ENCODE data around the gene HK1.
A peak's percentile ranks its signal among the peaks of the same experiment; 100 is the strongest.
"Not testable (repeated sequence)": the region's sequence is repeated elsewhere in the genome, so short reads cannot be mapped to it uniquely, and the experiment has no call there.

The HK1 gene

DNA sequence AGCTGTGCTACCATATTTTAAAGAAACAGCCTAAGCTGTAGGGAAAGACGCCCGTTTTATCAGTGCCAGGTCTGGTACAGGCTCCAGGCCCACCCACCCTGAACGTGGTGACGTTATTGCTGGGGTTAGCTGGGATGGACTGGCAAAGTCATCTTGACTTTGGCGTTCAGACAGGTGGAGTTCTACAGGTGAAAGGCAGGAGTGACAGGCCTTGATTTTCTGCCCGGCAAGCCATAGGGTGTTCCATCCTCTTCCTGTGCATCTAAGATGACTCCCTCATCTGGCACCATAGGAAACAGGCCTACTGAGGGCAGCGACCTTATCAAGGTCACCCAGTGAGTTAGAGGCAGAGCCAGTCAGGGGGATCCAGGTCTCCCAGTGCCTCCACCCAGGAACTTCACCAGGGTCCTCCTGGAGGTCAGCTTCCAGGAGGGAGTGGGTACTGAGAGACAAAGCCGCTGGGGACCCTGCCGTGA is 41.6 kb downstream of the HK1 start:
- H3K4me3 ChIP-seq (ENCODE audit: low read depth, low read length) = peak overlapping the region; percentile 91
- TF ChIP-seq, protein P1, sequence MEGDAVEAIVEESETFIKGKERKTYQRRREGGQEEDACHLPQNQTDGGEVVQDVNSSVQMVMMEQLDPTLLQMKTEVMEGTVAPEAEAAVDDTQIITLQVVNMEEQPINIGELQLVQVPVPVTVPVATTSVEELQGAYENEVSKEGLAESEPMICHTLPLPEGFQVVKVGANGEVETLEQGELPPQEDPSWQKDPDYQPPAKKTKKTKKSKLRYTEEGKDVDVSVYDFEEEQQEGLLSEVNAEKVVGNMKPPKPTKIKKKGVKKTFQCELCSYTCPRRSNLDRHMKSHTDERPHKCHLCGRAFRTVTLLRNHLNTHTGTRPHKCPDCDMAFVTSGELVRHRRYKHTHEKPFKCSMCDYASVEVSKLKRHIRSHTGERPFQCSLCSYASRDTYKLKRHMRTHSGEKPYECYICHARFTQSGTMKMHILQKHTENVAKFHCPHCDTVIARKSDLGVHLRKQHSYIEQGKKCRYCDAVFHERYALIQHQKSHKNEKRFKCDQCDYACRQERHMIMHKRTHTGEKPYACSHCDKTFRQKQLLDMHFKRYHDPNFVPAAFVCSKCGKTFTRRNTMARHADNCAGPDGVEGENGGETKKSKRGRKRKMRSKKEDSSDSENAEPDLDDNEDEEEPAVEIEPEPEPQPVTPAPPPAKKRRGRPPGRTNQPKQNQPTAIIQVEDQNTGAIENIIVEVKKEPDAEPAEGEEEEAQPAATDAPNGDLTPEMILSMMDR (IDR thresholded peaks at IDR 0.05; ENCODE audit: low read depth, low read length, missing control alignments) = no peak
- DNase-seq (ENCODE audit: low read depth) = no peak

DNA sequence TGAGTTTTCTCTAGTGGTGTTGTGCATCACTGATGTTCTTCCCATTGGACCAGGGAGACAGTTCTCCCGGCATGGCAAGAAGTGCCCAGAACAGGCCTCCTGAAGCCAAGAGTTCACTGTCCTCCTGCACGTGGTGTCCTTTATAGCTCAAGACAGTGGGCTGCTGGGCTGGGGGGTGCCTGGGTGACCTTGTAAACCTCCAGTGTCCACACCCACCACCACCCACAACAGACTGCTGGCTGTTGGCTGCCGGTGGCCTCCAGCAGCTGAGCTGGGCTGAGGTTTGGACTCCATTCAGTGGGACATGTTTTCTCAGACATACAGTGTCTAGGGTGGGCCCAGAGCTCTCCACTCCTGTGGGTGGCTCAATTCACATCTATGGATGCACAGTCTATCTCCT is 42.2 kb downstream of the HK1 start:
- peak overlapping the region; percentile 91 for H3K4me3 ChIP-seq (ENCODE audit: low read depth, low read length)
- DNase-seq (ENCODE audit: low read depth) = no peak
- TF ChIP-seq, protein P1 (IDR thresholded peaks at IDR 0.05; ENCODE audit: low read depth, low read length, missing control alignments) = no peak

DNA sequence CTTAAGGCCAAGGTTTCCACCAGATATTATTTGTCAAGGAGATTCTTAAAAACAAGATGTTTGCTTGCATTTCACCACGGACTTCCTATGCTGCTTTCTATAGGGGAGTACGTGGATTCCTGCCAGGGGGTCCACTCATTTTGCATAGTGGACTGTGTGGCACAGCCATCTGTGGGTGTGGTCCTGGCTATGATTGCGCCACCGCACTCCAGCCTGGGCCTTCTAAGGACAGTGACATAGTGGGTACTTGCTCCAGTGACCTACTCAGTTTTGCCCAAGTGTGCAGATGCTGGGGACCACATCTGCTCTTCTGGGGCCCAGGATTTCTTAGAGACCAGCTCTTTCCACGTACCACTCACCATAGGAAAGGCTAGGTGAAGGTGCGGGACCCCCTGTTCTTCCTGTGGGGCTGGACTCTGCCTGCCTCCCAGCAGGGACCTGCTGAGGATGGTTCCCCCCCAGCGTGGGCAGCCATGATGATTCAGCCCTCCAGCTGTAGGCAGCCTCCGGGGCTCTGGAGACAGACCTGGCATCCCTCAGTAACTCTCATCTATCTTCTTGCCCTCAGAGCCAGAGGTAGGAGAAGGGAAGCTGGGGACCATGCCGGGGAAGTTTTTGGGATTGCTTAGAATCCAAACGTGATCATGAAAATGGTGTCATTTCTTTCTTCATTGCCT is 42.9 kb downstream of the HK1 start:
- no peak for DNase-seq (ENCODE audit: low read depth)
- no peak overlapping the region; the same call in 1 of the 2 replicates for H3K4me3 ChIP-seq (ENCODE audit: low read depth, low read length)
- TF ChIP-seq, protein P1 (IDR thresholded peaks at IDR 0.05; ENCODE audit: low read depth, low read length, missing control alignments) = no peak

DNA sequence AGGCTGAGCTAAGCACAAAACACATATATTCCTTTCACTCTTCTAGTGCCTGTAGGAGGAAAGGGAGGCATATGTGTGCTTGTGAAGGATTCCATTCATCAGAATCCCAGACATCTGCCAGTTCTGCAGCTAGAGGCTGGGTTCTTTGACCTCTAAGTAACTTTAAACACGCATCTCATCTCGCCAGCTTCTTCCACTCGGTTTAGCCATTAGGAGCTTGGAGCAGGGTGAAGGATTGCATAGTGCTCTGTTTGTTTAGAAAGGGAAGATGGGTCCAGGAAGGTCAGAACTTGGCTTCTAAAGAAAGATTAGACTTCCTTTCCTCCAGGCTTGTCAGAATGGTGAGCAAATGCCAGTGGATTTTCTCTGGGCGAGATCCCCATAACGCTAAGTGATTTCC is 43.6 kb downstream of the HK1 start:
- H3K4me3 ChIP-seq (ENCODE audit: low read depth, low read length) = no peak overlapping the region
- TF ChIP-seq, protein P1 (IDR thresholded peaks at IDR 0.05; ENCODE audit: low read depth, low read length, missing control alignments) = no peak
- no peak for DNase-seq (ENCODE audit: low read depth)

DNA sequence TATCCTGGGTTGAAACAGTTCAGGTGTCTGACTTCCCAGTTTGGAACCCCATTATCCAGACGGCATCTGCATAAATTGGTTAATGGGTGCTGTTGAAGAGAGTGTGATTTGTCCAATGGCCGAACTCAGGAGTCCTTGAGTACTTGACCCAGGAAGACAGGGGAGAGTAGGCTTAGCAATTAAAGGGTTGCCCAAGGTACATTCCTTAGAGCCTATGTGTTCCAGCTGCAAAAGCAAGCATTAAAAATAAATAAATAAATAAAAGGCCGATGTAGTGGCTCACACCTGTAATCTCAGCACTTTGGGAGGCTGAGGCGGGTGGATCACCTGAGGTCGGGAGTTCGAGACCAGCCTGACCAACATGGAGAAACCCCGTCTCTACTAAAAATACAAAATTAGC is 44.0 kb downstream of the HK1 start:
- not testable (repeated sequence) for H3K4me3 ChIP-seq (ENCODE audit: low read depth, low read length); DNase-seq (ENCODE audit: low read depth)

DNA sequence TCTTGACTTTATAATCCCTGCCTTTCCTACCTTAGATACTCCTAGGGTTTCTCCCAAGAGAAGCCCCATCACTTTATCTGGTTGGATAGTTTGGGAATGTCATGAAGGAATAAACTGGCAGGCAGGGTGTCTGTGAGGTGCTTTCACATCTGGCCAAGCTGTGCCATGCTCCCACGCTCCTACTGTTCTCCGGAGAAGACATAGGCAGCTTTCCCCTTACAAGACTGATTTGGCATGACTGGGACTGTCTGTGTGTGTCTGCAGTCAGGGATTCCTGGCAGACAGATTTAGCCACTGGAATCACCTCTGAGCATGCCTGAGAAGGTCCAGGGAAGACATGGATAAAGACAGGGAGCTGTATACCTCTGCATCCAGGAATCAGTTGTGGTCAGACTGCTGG is 45.3 kb downstream of the HK1 start:
- DNase-seq (ENCODE audit: low read depth) = no peak
- TF ChIP-seq, protein P1 (IDR thresholded peaks at IDR 0.05; ENCODE audit: low read depth, low read length, missing control alignments) = no peak
- no peak overlapping the region for H3K4me3 ChIP-seq (ENCODE audit: low read depth, low read length)

DNA sequence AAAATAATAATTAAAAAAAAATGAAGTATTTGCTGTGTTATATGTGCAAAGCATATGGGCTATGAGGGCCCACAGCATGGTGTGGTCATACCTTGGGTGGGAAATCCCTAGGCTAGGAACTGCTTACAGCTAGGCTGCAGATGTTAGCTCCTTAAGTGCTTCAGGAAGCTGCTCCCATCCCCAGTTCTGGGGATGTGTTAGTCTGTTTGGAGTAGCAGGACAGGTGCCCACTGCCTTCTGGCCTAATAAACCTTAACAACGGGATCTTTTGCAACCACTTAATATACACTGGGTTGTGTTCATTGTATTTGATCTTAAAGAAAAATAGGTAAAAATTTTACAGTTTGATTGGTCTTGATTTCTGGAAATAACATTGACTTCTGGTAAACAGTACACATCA is 46.3 kb downstream of the HK1 start:
- no peak for DNase-seq (ENCODE audit: low read depth)
- TF ChIP-seq, protein P1 (IDR thresholded peaks at IDR 0.05; ENCODE audit: low read depth, low read length, missing control alignments) = no peak
- no peak overlapping the region for H3K4me3 ChIP-seq (ENCODE audit: low read depth, low read length)

DNA sequence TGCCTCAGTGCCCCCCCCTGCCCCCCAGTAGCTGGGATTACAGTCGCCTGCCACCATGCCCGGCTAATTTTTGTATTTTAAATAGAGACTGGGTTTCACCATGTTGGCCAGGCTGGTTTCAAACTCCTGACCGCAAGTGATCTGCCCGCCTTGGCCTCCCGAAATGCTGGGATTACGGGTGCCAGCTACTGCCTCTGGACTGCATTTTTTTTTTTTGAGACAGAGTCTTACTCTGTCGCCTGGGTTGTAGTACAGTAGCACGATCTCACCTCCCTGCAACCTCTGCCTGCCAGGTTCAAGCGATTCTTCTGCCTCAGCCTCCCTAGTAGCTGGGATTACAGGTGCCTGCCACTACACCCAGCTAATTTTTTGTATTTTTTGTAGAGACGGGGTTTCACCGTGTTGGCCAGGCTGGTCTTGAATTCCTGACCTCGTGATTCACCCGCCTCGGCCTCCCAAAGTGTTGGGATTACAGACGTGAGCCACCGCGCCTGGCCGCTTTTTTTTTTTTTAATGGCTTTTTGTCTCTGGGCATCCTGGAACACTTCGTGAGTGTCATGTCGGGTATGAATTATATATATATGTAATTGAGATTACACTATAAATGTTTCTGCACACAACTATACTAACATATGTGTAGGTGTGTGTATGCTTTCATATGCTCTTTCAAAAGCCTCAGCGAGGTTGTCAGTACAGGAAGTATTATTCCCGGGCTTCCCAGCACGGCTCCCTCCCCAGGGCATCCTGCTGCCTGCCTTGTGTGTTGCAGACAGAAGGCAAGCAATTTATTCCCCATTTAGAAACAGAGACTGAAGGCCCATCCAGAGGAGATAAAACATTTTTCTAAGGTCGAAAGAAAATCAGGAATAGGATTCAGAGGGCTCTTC is 47.6 kb downstream of the HK1 start:
- not testable (repeated sequence) for DNase-seq (ENCODE audit: low read depth); H3K4me3 ChIP-seq (ENCODE audit: low read depth, low read length)

All from GM12864 (cell line).